UCSD-AML1 (cell line): ENCODE results near the gene LRRC49.
"Not testable (repeated sequence)": the region's sequence is repeated elsewhere in the genome, so short reads cannot be mapped to it uniquely, and the experiment has no call there.

ENCODE experiments used
- DNase-seq: peaks from one replicate; lab custom pipeline; 2025; ENCODE audit not compliant: unreplicated experiment; lab: John Stamatoyannopoulos, UW

The LRRC49 gene

GRCh38 chr15:70920981-70921696 is 28.5 kb downstream of the LRRC49 start:
- no peak for DNase-seq

DNA sequence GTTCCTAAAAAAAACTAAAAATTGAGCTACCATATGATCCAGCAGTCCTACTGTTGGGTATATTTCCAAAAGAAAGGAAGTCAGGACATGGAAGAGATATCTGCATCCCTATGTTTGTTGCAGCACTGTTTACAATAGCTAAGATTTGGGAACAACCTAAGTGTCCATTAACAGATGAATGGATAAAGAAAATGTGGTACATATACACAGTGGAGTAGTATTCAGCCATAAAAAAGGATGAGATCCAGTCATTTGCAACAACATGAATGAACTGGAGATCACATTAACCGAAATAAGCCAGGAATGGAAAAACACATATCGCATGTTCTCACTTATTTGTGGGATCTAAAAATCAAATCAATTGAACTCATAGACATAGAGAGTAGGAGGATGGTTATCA is 29.5 kb downstream of the LRRC49 start:
- no peak for DNase-seq

GRCh38 chr15:70923311-70924080 is 30.9 kb downstream of the LRRC49 start:
- DNase-seq: no peak

- not testable (repeated sequence) for DNase-seq
Observed at GRCh38 chr15:70926914-70927313, 34.3 kb downstream of the LRRC49 start.

GRCh38 chr15:70931821-70932220 is 39.2 kb downstream of the LRRC49 start:
- no peak for DNase-seq

- DNase-seq: no peak
Observed at GRCh38 chr15:70932397-70932796, 39.8 kb downstream of the LRRC49 start.

DNA sequence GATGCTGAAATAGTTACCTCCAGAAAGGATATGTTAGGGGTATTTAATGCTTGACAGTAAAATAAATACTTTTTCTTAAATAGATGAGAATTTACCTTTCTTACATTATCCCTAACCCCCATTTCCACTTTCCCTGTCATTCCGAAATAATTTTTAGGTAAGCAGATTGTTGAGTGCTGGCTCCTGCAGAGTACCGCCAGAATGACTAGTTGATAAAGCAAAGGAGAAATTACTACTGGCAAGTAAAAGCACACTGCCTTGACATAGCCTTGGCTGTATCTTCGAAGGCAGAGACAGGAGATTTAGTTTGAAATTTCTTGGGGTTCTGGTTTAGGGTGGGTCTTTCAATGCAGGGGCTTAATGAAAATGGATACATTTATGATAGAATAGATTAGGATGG is 40.8 kb downstream of the LRRC49 start:
- no peak for DNase-seq

GRCh38 chr15:70935631-70936030 is 43.0 kb downstream of the LRRC49 start:
- DNase-seq: no peak

DNA sequence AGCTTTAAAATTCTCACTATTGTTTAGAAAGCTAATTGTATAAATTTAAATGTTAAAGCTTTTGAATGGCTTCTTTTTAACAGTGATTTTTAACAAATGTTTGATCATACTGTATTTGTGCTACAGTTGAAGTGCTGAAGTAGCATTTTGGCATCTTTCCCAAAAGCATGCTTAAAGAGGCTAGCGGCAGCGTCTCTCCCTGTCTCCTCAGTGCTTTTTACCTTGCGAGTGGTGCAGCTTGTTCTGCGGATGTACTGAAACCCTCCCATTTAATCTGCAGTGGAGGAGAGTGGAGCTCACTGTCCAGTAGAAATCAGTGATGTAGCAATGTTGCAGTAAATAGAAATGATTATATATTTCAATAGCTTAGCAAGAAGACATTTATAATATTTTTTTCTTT is 43.7 kb downstream of the LRRC49 start:
- DNase-seq: no peak

DNA sequence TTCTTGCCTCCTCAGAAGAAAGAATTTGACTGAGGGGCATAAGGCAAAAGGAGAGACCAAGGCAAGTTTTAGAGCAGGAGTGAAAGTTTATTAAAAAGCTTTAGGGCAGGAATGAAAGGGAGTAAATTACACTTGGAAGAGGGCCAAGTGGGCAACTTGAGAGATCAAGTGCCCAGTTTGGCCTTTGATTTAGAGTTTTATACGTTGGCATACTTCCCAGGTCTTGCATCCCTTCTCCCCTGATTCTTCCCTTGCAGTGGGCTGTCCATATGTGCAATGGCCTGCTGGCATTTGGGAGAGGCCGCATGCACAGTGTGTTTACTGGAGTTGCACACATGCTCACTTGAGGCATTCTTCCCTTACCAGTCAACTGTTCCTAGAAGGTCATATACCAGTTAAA is 50.7 kb downstream of the LRRC49 start:
- DNase-seq: not testable (repeated sequence)

GRCh38 chr15:70947351-70948335 is 55.0 kb downstream of the LRRC49 start:
- no peak for DNase-seq

DNA sequence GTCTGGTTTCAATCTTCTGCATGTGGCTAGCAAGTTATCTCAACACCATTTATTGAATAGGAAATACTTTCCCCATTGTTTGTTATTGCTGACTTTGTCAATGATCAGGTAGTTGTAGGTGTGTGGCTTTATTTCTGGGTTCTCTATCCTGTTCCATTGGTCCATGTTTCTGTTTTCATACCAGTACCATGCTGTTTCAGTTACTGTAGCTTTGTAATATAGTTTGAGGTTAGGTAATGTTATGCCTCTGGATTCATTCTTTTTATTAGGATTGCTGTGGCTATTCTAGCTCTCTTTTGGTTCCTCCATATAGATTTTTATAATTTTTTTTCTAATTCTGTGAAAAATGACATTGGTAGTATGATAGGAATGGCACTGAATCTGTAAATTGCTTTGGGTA is 58.3 kb downstream of the LRRC49 start:
- no peak for DNase-seq

DNA sequence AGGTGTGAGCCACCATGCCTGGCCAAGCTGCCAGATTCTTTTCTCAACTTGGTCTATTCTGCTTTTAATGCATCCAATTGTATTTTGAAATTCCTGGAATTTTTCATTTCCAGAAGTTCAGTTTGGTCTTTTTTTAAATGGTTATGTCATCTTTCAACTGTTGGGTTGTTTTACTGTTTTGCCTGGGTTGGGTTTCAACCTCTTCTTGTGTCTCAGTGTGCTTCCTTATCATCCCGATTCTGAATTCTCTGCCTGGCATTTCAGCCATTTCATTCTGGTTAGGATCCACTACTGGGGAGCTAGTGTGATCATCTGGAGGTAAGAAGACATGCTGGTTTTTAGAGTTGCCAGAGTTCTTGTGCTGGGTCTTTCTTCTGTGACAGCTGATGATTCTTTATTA is 61.5 kb downstream of the LRRC49 start:
- DNase-seq: no peak

- no peak for DNase-seq
Observed at GRCh38 chr15:70954733-70955132, 62.1 kb downstream of the LRRC49 start.

DNA sequence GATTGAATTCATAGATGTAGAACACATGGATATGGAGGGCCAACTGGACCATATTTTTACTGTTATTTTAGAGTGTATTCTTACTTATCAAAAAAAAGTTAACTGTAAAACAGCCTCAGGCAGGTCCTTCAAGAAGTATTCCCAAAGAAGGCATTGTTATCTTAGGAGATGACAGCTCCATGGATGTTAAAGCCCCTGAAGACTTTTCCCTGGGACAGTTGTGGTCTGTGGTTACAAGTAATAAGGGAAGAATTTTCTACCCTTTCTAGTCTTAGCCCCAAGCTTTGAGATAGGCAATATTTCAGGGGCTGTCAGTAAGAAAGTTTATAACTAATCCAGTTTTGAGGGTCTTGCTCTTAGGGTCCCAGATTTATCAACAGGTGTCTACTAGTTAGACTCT is 62.5 kb downstream of the LRRC49 start:
- no peak for DNase-seq

GRCh38 chr15:70956201-70956995 is 63.8 kb downstream of the LRRC49 start:
- DNase-seq: no peak

- no peak for DNase-seq
Observed at GRCh38 chr15:70962084-70962483, 69.5 kb downstream of the LRRC49 start.

DNA sequence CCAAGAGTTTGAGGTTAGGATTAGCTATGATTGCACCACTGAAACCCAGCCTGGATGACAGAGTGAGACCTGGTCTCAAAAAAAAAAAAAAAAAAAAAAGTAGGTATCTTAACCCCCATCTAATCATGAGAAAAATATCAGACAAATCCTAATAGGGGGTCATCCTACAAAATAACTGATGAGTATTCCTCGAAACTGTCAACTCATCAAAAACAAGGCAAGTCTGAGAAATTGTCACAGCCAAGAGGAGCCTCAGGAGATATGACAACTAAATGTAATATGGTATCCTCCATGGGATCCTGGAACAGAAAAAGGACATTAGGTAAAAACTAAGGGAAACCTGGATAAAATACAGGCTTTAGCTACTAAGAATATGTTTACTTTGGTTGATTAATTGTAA is 70.6 kb downstream of the LRRC49 start:
- no peak for DNase-seq

- no peak for DNase-seq
Observed at GRCh38 chr15:70964058-70964457, 71.4 kb downstream of the LRRC49 start.

DNA sequence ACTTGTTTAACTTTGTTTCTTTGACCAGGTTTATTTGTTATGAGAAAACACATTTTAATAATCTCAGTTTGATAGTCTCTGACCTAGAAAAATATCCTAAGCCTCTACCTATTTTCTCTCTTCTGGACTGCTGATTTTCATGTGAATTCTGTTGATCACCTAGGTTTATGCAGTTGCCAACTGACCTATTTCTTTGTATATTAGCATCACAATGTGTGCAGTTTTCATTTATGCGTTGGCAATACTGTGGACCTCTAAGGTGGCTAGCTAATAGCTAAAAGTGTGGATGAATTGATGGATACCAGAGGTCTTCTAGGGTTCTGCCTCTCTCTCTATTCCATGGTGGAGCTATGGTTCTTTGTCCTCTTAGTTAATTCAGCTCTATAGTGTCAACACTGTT is 72.1 kb downstream of the LRRC49 start:
- DNase-seq: no peak

DNA sequence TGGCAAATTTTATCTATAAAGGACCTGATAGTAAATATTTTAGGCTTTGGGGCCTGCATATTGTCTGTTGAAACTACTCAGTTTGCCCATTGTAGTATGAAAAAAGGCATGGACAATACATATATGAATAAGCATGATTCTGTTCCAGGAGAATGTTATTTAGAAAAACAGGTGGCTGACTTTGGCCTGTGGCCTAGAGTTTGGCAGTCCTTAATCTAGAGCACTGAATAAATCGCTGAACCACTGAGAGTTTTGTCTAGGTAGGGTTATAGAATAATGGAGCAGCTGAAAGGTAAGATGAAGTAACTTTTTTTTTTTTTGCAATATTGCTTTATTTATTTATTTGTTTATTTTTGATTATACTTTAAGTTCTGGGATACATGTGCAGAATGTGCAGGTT is 75.0 kb downstream of the LRRC49 start:
- no peak for DNase-seq
